ENCODE results near the gene NR2E3. TPM values are rescaled to one million over a fixed set of nuclear protein-coding genes. Genes with fewer than 3 reads are reported as not detected.

NR2E3 gene
- total and polyA plus RNA-seq, 2 of the 13 experiments (the other 11 are each of a cell fraction or from before 2014, with no cell fraction given), result not detected

- H2AFZ ChIP-seq (ENCODE audit: low read length), result no peak overlapping the region
- intact Hi-C loops (cut with micrococcal nuclease; ENCODE audit: unreplicated experiment), result no loop called here
- WGBS (ENCODE audit: low lambda C conversion rate), result 18% methylated on average over 5 of the region's 6 CpGs
- ATAC-seq (peak; percentile 80), FAIRE-seq (no peak), DNase-seq (ENCODE audit: low spot score) (no peak)
- ChIA-PET CTCF (ENCODE audit: low intra/inter-chr PET ratio, low total read pairs) (interaction anchor here (1.8 kb wide), 1 partner anchor 371 kb away, joined by 4 read pairs; no protein-coding TSS in a partner anchor), POLR2A (no interaction called here)
- H3K4me1 ChIP-seq (ENCODE audit: insufficient read depth, low read length), result peaks cover 10% of the 10 kb centered on the region; the same call in 1 of the 2 replicates
- H3K4me3 ChIP-seq (replicated peaks in 1 of 3; ENCODE audit: insufficient read depth in 1 of 3, low read depth in 2 of 3, low read length in 3 of 3), result no peak overlapping the region
- H3K4me2 ChIP-seq (ENCODE audit: low read depth, low read length), result no peak overlapping the region
- no peaks in the 10 kb centered on the region for H3K79me2 ChIP-seq (ENCODE audit: insufficient read depth, low read length)
- TF ChIP-seq, protein P1, sequence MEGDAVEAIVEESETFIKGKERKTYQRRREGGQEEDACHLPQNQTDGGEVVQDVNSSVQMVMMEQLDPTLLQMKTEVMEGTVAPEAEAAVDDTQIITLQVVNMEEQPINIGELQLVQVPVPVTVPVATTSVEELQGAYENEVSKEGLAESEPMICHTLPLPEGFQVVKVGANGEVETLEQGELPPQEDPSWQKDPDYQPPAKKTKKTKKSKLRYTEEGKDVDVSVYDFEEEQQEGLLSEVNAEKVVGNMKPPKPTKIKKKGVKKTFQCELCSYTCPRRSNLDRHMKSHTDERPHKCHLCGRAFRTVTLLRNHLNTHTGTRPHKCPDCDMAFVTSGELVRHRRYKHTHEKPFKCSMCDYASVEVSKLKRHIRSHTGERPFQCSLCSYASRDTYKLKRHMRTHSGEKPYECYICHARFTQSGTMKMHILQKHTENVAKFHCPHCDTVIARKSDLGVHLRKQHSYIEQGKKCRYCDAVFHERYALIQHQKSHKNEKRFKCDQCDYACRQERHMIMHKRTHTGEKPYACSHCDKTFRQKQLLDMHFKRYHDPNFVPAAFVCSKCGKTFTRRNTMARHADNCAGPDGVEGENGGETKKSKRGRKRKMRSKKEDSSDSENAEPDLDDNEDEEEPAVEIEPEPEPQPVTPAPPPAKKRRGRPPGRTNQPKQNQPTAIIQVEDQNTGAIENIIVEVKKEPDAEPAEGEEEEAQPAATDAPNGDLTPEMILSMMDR (CRISPR knock-in tag; IDR thresholded peaks at IDR 0.05), result peak; percentile 69
- TF ChIP-seq NR3C1 (CRISPR knock-in tag; IDR thresholded peaks at IDR 0.05), result no peak
- peak; percentile 21 for TF ChIP-seq XRCC5 (optimal IDR thresholded peaks at IDR 0.05; ENCODE audit: low read length)
- H3K27me3 ChIP-seq (ENCODE audit: control insufficient read depth in 1 of 2, insufficient read depth in 2 of 2, low read length in 2 of 2), result peaks cover 3 to 22% of the 10 kb centered on the region in 2 experiments; a peak in 3 of 5 replicates
- no peak overlapping the region for H3K27ac ChIP-seq (ENCODE audit: extremely low read length, insufficient read depth, low read length)
- no peaks in the 10 kb centered on the region for H4K20me1 ChIP-seq (ENCODE audit: insufficient read depth, low read length)
- H3K36me3 ChIP-seq (replicated peaks in 1 of 2; ENCODE audit: control insufficient read depth in 1 of 2, insufficient read depth in 2 of 2, low read length in 2 of 2), result no peaks in the 10 kb centered on the region
- H3K9me3 ChIP-seq (ENCODE audit: low read length), result no peaks in the 10 kb centered on the region
- BruUV-seq (replicated peaks), result no TSS peak
- in situ Hi-C loops (cut with HindIII; ENCODE audit: extremely low pct_ligation_motif_present, low pct_unique_long_range_greater_than_20kb), result no loop called here
- H3K9ac ChIP-seq (ENCODE audit: insufficient read depth, low read depth, low read length), result no peak overlapping the region
Observed at GRCh38 chr15:71784719-71785118, 25.6 kb upstream of the NR2E3 start.

- Histone ChIP-seq H2AFZ (ENCODE audit: low read length) (no peak overlapping the region), H3K36me3 (replicated peaks in 1 of 2; ENCODE audit: control insufficient read depth in 1 of 2, insufficient read depth in 2 of 2, low read length in 2 of 2) (no peaks in the 10 kb centered on the region), H4K20me1 (ENCODE audit: insufficient read depth, low read length) (no peaks in the 10 kb centered on the region), H3K27me3 (ENCODE audit: control insufficient read depth in 1 of 2, insufficient read depth in 2 of 2, low read length in 2 of 2) (peaks cover 3 to 29% of the 10 kb centered on the region in 2 experiments; a peak in 4 of 5 replicates), H3K9me3 (ENCODE audit: low read length) (no peaks in the 10 kb centered on the region), H3K9ac (ENCODE audit: insufficient read depth, low read depth, low read length) (no peak overlapping the region), H3K4me3 (replicated peaks in 1 of 3; ENCODE audit: insufficient read depth in 1 of 3, low read depth in 2 of 3, low read length in 3 of 3) (no peak overlapping the region), H3K79me2 (ENCODE audit: insufficient read depth, low read length) (no peaks in the 10 kb centered on the region), H3K4me1 (ENCODE audit: insufficient read depth, low read length) (peaks cover 11% of the 10 kb centered on the region; the same call in 1 of the 2 replicates), H3K4me2 (ENCODE audit: low read depth, low read length) (no peak overlapping the region), H3K27ac (ENCODE audit: extremely low read length, insufficient read depth, low read length) (no peak overlapping the region)
- FAIRE-seq, result no peak
- DNase-seq (ENCODE audit: low spot score), result no peak
- intact Hi-C loops (cut with micrococcal nuclease; ENCODE audit: unreplicated experiment), result no loop called here
- in situ Hi-C loops (cut with HindIII; ENCODE audit: extremely low pct_ligation_motif_present, low pct_unique_long_range_greater_than_20kb), result no loop called here
- ChIA-PET CTCF (ENCODE audit: low intra/inter-chr PET ratio, low total read pairs) (no interaction called here), POLR2A (no interaction called here)
- no TSS peak for BruUV-seq (replicated peaks)
- TF ChIP-seq CEBPG (CRISPR knock-in tag; IDR thresholded peaks at IDR 0.05) (no peak), HHEX (CRISPR knock-in tag; IDR thresholded peaks at IDR 0.05) (no peak), ZNF839 (CRISPR knock-in tag; IDR thresholded peaks at IDR 0.05; ENCODE audit: borderline replicate concordance) (no peak), IRX3 (CRISPR knock-in tag; IDR thresholded peaks at IDR 0.05; ENCODE audit: borderline replicate concordance, low read depth) (no peak), ZNF230 (CRISPR knock-in tag; IDR thresholded peaks at IDR 0.05) (no peak), ZNF331 (CRISPR knock-in tag; IDR thresholded peaks at IDR 0.05) (no peak), SMAD9 (CRISPR knock-in tag; IDR thresholded peaks at IDR 0.05) (no peak), HNRNPL (IDR thresholded peaks at IDR 0.05; ENCODE audit: low read depth, low read length) (no peak), ZNF558 (CRISPR knock-in tag; IDR thresholded peaks at IDR 0.05; ENCODE audit: borderline replicate concordance) (no peak), ZNF121 (CRISPR knock-in tag; IDR thresholded peaks at IDR 0.05) (no peak), NFE2 (CRISPR knock-in tag; IDR thresholded peaks at IDR 0.05) (no peak), ZBTB21 (CRISPR knock-in tag; IDR thresholded peaks at IDR 0.05) (no peak)
- TF ChIP-seq, protein P2, sequence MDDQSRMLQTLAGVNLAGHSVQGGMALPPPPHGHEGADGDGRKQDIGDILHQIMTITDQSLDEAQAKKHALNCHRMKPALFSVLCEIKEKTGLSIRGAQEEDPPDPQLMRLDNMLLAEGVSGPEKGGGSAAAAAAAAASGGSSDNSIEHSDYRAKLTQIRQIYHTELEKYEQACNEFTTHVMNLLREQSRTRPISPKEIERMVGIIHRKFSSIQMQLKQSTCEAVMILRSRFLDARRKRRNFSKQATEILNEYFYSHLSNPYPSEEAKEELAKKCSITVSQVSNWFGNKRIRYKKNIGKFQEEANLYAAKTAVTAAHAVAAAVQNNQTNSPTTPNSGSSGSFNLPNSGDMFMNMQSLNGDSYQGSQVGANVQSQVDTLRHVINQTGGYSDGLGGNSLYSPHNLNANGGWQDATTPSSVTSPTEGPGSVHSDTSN (CRISPR knock-in tag; IDR thresholded peaks at IDR 0.05; ENCODE audit: borderline replicate concordance), result no peak
- ATAC-seq, result no peak
- WGBS (ENCODE audit: low lambda C conversion rate), result 20% methylated on average over 2 of the region's 2 CpGs
Observed at GRCh38 chr15:71785996-71786395, 24.4 kb upstream of the NR2E3 start.

Measured in HepG2 (cell line).